Measurements from ENCODE around the gene SKIDA1. TPM values are rescaled to one million over a fixed set of nuclear protein-coding genes. Genes with fewer than 3 reads are reported as not detected.
A peak's percentile ranks its signal among the peaks of the same experiment; 100 is the strongest.

The SKIDA1 gene
- total and polyA plus RNA-seq, 2 of the 4 experiments (the other 2 are of a cell fraction) = 0.36 to 0.72 TPM

DNA sequence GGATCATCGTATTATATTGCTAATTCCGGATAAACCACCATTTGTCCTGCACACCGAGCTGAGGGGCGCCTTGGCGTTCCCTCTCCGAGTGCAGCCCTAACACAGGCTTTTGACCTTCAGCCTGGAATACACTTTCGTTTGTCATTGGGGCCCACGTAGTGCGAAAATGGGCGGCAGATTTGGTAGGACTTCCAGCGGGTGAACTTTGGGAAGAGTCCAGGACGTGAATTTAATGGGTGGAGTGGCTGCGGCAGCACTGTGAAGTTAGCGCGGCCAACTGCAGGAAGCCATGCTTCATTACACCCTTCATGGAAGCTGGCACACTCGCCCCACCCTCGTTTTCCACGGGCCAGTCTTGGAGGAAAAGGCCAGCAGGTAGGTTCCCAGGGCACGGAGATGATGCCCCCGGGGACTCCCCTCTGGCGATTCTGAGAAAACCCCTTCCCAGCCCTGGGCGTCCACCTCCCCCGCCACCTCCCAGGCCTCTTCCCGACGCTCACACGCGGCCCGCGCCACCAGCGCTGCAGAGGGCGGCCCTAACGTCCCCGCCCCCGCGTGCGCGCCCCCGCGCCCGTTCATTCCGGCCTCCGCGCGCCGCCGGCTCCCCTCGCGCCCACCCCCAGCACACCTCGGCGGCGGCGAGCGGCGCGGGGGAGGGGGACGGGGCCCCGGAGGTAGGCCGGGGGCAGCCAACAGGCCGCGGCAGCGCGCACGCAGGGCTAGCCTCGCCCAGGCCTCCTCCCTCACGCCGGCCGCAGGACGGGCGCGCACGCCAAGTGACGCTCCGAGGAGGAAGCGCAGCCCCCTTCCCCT lies 8.2 kb upstream of the SKIDA1 start, which contains the start of gene MLLT10 (continued):
- TF ChIP-seq, protein P1, sequence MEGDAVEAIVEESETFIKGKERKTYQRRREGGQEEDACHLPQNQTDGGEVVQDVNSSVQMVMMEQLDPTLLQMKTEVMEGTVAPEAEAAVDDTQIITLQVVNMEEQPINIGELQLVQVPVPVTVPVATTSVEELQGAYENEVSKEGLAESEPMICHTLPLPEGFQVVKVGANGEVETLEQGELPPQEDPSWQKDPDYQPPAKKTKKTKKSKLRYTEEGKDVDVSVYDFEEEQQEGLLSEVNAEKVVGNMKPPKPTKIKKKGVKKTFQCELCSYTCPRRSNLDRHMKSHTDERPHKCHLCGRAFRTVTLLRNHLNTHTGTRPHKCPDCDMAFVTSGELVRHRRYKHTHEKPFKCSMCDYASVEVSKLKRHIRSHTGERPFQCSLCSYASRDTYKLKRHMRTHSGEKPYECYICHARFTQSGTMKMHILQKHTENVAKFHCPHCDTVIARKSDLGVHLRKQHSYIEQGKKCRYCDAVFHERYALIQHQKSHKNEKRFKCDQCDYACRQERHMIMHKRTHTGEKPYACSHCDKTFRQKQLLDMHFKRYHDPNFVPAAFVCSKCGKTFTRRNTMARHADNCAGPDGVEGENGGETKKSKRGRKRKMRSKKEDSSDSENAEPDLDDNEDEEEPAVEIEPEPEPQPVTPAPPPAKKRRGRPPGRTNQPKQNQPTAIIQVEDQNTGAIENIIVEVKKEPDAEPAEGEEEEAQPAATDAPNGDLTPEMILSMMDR (conservative IDR thresholded peaks at IDR 0.05; ENCODE audit: low read depth, low read length) = peak; percentile 28
- TF ChIP-seq MAFK (IDR thresholded peaks at IDR 0.05; ENCODE audit: low read depth, low read length) = no peak
